AG04449 (cell line): Measurements from ENCODE around the gene EIF3CL.
A peak's percentile ranks its signal among the peaks of the same experiment; 100 is the strongest.
"Not testable (repeated sequence)": the region's sequence is repeated elsewhere in the genome, so short reads cannot be mapped to it uniquely, and the experiment has no call there.

ENCODE experiments used
- CTCF ChIA-PET: fragments of 350-600 bp; formaldehyde crosslinking; extraction: SDS; loops from one replicate; lab custom pipeline; 2021; ENCODE audit warnings: antibody characterized with exemption; lab: Yijun Ruan, JAX
- POLR2A ChIA-PET: fragments of 400-600, 350-600 bp; formaldehyde crosslinking; extraction: SDS; loops from one replicate; lab custom pipeline; 2020; ENCODE audit warnings: antibody characterized with exemption, inconsistent platforms; lab: Yijun Ruan, JAX
- DNase-seq: peaks from one replicate; pipeline ENCODE4 v3.0.0-alpha.2; 2010; ENCODE audit warnings: low read depth, low spot score
- H3K4me3 ChIP-seq: 2 replicates; pipeline ENCODE4 v1.5.1; 2011; ENCODE audit warnings: low read depth, mild to moderate bottlenecking, control low read depth, low read length

Gene EIF3CL, protein sequence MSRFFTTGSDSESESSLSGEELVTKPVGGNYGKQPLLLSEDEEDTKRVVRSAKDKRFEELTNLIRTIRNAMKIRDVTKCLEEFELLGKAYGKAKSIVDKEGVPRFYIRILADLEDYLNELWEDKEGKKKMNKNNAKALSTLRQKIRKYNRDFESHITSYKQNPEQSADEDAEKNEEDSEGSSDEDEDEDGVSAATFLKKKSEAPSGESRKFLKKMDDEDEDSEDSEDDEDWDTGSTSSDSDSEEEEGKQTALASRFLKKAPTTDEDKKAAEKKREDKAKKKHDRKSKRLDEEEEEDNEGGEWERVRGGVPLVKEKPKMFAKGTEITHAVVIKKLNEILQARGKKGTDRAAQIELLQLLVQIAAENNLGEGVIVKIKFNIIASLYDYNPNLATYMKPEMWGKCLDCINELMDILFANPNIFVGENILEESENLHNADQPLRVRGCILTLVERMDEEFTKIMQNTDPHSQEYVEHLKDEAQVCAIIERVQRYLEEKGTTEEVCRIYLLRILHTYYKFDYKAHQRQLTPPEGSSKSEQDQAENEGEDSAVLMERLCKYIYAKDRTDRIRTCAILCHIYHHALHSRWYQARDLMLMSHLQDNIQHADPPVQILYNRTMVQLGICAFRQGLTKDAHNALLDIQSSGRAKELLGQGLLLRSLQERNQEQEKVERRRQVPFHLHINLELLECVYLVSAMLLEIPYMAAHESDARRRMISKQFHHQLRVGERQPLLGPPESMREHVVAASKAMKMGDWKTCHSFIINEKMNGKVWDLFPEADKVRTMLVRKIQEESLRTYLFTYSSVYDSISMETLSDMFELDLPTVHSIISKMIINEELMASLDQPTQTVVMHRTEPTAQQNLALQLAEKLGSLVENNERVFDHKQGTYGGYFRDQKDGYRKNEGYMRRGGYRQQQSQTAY

DNA sequence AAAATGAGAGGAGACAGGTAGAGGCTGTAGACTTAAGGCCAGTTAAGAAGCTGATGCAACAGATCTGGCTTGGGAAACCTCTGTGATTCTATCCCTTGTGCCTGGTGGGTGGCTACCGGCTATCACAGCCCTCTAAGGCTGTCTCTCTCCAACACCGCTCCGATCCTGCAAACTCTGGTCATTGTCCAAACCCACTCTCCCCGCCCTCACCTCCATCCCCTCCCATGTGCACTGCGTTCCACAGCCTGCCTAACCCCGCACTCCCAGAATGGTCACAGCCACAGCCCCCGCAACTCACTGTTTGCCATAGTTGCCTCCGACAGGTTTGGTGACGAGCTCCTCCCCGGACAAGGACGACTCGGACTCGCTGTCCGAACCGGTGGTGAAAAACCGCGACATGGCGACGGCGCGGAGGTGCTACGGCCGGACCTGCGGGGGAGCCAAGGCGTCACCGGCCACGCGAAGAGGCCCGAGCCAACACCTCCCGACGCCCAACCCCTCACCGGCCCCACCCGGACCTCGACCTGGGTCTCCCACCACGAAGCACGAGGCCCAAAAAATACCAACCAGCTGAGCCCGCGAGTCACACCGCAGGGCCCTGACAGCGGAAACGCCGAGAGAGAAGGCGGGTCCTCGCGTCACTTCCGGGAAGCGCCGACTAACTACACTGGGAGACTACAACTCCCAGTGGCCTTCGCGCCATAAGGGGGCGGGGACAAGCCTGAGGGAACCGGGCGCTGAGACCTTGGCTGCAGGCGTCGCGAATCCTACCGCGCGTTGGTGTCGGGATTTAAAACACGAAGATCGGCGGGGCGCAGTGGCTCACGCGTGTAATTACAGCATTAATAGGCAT is at the start of gene EIF3CL:
Gene EIF3CL, minus strand, starts transcription at position 622 of the 853 bp plus-strand sequence. Its CDS starts 223 bp downstream, at position 399.
- peak within 1 kb of the TSS; percentile 56 for H3K4me3 ChIP-seq
- POLR2A ChIA-PET, CTCF ChIA-PET, DNase-seq: not testable (repeated sequence)

DNA sequence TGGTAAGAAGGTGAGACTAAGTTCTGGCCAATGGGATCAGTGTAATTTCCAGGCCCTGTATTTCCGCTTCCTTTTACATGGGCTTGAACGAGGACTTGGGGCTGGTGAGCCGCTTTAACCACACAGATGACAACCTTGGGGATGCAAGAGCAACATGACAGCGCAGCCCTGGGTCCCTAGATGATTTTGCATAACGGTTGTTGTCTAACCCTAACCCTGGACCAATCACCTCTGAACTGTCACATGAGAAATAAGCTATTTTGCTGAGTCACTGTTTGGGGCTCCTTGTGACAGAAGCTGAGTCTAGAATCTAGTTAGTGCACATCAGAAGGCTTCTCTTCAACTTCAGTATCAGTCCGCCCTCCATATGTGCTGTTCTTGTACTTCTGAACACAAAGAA is 43.4 kb upstream of the EIF3CL start:
- H3K4me3 ChIP-seq, CTCF ChIA-PET: not testable (repeated sequence)

DNA sequence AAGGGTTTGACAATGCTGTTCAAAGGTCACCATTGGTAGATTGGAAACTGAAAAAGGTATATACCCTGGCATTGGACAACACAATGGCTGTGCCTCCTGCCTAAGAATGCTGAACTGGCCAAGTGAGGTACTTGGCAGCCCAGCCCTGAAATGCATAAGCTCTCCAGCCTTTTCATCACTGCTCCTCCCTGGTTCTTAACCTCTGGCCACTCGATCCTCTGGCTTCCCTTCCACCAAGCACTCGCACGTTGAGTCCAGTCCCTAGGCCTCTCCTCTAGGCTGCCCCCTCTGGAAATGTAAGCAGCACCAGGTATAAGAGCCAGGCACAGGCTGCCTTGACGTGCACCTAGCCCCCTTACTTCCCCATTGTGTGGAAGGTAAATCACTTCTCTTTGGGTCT is 42.7 kb upstream of the EIF3CL start:
- POLR2A ChIA-PET = not testable (repeated sequence)

More for the DNA sequence above, 43.4 kb upstream of the EIF3CL start:
- POLR2A ChIA-PET, DNase-seq: not testable (repeated sequence)

DNA sequence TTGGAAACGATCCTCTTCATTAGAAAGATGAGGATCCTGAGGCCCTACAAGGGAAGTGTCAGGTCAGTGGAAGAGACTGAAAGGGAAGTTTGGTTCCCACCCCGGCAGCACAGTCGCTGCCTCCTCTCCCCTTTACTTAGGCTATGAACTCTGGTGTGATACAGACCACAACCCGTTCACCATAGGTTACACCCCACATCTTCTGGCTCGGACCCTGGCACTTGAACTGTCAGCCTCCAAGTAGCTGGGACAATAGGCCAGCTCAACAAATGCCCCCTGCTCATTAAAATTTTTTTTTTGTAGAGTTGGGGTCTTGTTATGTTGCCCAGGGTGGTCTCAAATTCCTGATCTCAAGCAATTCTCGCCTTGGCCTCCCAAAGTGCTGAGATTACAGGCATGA is 40.3 kb upstream of the EIF3CL start:
- DNase-seq, POLR2A ChIA-PET, H3K4me3 ChIP-seq, CTCF ChIA-PET: not testable (repeated sequence)

More for the DNA sequence above, 42.7 kb upstream of the EIF3CL start:
- DNase-seq, H3K4me3 ChIP-seq, CTCF ChIA-PET: not testable (repeated sequence)

DNA sequence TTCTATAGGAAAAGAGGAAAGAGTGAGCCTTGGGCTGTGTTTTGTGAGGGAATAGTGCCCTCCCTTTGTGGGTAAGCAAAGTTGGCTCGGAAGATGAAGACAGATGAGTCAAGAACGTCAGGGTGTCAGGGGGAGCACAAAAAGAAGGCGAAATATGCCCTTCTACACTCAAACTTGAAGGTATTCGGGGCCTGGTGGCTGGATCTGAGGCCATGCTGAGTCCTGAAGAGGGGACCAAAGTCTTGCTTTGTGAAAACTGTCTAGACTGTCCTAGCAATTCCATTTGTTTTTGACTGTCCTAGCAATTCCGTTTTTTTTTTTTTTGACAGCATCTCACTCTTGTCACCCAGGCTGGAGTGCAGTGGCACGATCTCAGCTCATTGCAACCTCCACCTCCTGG is 35.3 kb upstream of the EIF3CL start:
- POLR2A ChIA-PET, H3K4me3 ChIP-seq, CTCF ChIA-PET, DNase-seq: not testable (repeated sequence)

DNA sequence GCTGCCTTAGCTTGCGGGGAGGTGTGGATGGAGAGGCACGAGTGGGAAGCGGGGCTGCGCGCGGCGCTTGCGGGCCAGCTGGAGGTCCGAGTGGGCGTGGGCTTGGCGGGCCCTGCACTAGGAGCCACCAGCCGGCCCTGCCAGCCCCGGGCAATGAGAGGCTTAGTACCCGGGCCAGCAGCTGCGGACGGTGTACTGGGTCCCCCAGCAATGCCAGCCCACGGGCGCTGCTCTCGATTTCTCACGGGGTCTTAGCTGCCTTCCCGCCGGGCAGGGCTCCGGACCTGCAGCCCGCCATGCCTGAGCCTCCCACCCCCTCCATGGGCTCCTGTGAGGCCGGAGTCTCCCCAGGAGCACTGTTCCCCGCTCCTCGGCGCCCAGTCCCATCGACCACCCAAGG is 31.7 kb upstream of the EIF3CL start:
- H3K4me3 ChIP-seq, POLR2A ChIA-PET, DNase-seq, CTCF ChIA-PET: not testable (repeated sequence)

DNA sequence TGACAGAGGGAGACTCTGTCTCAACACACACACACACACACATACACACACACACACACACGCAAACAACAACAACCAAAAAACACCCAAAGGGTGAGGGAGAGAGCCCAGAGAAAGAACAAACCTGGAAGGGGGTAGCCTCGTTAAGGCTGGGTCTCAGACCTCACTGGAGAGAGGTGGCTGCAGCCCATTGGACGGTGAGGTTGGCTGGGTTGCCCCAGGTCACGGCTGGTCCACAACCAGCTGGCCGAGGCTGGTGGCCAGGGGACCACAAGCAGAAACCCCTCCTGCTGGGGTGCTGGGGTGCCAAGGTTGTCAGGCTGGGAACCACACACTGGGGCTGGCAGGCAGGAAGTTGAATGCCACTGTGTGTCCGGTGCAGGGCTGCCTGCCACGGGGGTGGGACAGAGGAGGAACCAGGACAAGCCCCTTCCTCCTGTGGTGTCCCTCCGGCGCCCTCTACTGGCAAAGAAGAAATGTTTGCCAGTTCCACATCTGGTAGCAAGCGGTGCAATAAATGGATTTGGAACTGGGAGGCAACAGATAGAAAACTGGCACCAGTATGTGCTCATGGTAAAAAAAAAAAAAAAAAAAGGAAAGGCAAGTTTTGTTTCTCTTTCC is 22.5 kb upstream of the EIF3CL start:
- H3K4me3 ChIP-seq, CTCF ChIA-PET, DNase-seq, POLR2A ChIA-PET: not testable (repeated sequence)

DNA sequence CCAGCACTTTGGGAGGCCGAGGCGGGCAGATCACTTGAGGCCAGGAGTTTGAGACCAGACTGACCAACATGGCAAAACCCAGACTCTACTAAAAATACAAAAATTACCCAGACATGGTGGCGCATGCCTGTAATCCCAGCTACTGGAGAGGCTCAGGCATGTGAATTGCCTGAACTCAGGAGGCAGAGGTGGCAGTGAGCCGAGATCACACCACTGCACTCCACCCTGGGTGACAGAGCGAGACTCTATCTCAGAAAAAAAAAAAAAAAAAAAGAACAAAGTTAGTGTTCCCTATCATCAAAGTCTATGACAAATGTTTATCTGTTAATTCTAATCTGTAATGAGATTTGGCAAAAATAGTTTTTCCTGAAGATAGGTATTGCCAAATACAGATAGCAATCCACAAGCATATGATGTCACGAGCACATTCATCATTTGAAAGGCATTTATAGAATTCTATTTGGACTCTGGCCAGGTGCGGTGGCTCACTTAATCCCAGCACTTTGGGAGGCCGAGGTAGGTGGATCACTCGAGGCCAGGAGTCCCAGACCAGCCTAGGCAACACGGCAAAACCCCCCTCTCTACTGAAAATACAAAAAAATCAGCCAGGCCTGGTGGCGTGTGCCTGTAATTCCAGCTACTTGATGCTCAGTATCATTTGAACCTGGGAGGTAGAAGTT is 17.6 kb upstream of the EIF3CL start:
- POLR2A ChIA-PET = not testable (repeated sequence)

DNA sequence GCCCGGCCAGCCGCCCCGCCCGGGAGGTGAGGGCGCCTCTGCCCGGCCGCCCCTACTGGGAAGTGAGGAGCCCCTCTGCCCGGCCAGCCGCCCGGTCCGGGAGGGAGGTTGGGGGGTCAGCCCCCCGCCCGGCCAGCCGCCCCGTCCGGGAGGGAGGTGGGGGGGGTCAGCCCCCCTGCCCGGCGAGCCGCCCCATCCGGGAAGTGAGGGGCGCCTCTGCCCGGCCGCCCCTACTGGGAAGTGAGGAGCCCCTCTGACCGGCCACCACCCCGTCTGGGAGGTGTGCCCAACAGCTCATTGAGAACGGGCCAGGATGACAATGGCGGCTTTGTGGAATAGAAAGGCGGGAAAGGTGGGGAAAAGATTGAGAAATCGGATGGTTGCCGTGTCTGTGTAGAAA is 13.4 kb upstream of the EIF3CL start:
- DNase-seq, POLR2A ChIA-PET, CTCF ChIA-PET: not testable (repeated sequence)

More for the DNA sequence above, 17.6 kb upstream of the EIF3CL start:
- CTCF ChIA-PET, DNase-seq, H3K4me3 ChIP-seq: not testable (repeated sequence)

DNA sequence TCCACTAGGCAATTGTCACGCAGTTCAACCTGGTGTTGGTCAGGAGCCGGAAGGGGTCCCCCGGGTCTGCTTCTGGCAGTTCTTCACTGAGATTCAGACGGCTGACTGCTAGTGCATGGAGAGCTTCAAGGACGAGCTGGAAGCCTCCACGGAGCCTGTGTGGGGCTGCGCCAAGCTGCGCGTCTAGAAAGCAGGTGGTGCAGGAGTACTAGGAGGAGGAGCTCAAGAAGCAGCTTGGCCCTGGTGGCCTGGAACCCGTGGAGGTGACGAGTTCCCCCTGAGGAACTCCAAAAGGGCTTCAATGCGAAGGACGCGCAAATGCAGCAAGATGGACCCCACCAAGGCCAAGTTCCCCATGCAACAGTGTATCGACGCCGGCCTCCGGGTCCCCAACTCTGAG is 10.9 kb upstream of the EIF3CL start:
- H3K4me3 ChIP-seq, CTCF ChIA-PET, POLR2A ChIA-PET, DNase-seq: not testable (repeated sequence)

More for the DNA sequence above, 13.4 kb upstream of the EIF3CL start:
- H3K4me3 ChIP-seq = not testable (repeated sequence)

DNA sequence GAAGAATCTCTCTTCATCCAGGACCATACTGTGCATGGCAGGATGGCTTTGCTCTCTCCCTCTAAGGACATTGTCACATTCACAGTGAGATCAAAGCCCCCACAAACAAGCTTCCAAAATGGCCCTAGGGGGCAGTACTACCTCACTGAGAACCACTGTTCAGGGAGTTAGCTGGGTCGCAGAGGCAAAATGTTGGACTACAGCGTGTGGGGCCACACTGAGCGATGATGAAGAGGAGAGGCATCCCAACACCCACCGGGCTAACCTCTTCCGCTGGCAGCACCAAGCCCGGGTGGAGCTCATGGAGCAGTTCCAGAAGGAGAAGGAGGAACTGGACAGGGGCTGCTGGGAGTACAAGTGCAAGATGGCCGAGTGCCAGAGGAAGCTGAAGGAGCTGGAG is 9.9 kb upstream of the EIF3CL start:
- CTCF ChIA-PET, H3K4me3 ChIP-seq, DNase-seq, POLR2A ChIA-PET: not testable (repeated sequence)

DNA sequence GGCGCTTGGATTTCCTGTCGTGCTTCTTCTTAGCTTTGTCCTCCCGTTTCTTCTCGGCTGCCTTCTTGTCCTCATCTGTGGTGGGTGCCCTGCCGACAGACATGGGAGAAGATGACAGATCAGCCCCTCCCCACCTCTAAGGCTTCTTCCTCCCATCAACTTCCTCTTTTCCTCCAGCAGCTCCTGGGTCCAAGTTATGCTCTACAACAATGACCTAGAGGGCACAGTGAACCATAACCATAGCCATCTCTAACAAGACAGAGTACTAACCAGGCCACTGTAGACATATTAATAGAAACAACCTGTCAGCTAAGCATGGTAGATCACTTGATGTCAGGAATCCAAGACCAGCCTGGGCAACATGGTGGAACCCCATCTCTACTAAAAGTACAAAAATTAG is 11.6 kb downstream of the EIF3CL start:
- H3K4me3 ChIP-seq, POLR2A ChIA-PET, DNase-seq, CTCF ChIA-PET: not testable (repeated sequence)

DNA sequence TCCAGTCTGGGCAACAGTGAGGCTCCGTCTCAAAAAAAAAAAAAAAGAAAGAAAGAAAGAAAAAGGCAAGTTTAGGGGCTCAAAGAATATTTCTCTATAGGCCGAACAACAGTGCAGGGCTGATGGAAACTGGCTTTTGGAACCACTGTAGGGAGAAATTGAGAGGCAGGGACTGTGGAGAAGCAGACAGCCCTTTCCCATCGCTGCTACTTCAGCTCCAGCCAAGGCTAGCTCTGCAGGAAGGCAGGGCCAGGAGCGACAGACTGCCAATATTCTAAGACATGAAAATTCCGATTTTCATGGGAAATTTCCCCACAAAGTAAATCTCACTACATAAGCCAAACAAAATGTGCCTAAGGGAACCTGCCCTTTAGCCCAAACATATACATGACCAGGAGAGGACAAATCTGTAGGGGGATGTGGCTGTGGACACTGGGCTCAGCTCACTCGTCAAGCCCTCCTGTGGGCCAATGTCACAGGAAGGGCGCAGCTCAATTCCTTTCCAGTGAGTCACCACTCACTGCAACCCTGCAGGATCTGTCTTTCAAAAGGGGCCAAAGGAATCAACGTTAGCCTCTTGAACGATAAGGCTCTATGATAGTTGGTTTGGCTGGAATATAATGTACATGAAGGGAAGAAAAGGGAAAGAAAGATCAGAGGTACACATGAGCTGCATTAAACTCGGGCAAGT is 21.3 kb downstream of the EIF3CL start:
- POLR2A ChIA-PET, CTCF ChIA-PET: not testable (repeated sequence)

DNA sequence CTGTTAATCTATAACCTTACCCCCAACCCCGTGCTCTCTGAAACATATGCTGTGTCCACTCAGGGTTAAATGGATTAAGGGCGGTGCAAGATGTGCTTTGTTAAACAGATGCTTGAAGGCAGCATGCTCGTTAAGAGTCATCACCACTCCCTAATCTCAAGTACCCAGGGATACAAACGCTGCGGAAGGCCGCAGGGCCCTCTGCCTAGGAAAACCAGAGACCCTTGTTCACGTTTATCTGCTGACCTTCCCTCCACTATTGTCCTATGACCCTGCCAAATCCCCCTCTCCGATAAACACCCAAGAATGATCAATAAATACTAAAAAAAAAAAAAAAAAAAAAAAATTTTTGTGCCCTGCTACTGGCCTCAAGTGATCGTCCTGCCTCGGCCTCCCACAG is 25.8 kb downstream of the EIF3CL start:
- CTCF ChIA-PET, POLR2A ChIA-PET, H3K4me3 ChIP-seq, DNase-seq: not testable (repeated sequence)

More for the DNA sequence above, 21.3 kb downstream of the EIF3CL start:
- not testable (repeated sequence) for DNase-seq, H3K4me3 ChIP-seq
